ENCODE measurements around the gene CYP3A5. TPM values are rescaled to one million over a fixed set of nuclear protein-coding genes. Genes with fewer than 3 reads are reported as not detected.

Gene CYP3A5
- total RNA-seq, 1 experiment from 2014 or later = 9.1 TPM

GRCh38 chr7:99648843-99649242 is 31.0 kb downstream of the CYP3A5 start:
- H3K27ac ChIP-seq (ENCODE audit: low read depth, low read length, poor library complexity, severe bottlenecking) = no peak overlapping the region
- TF ChIP-seq, protein P1, sequence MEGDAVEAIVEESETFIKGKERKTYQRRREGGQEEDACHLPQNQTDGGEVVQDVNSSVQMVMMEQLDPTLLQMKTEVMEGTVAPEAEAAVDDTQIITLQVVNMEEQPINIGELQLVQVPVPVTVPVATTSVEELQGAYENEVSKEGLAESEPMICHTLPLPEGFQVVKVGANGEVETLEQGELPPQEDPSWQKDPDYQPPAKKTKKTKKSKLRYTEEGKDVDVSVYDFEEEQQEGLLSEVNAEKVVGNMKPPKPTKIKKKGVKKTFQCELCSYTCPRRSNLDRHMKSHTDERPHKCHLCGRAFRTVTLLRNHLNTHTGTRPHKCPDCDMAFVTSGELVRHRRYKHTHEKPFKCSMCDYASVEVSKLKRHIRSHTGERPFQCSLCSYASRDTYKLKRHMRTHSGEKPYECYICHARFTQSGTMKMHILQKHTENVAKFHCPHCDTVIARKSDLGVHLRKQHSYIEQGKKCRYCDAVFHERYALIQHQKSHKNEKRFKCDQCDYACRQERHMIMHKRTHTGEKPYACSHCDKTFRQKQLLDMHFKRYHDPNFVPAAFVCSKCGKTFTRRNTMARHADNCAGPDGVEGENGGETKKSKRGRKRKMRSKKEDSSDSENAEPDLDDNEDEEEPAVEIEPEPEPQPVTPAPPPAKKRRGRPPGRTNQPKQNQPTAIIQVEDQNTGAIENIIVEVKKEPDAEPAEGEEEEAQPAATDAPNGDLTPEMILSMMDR (conservative IDR thresholded peaks at IDR 0.05; ENCODE audit: low read depth, low read length) = no peak
- TF ChIP-seq EZH2 (IDR thresholded peaks at IDR 0.05; ENCODE audit: borderline replicate concordance, low read depth, low read length, poor library complexity, severe bottlenecking) = no peak
- intact Hi-C loops (cut with micrococcal nuclease; ENCODE audit: unreplicated experiment) = no loop called here
- no peaks in the 10 kb centered on the region for H3K36me3 ChIP-seq (ENCODE audit: insufficient read depth, low read length, poor library complexity, severe bottlenecking)
- H3K27me3 ChIP-seq (replicated peaks; ENCODE audit: insufficient read depth, low read depth, low read length, poor library complexity) = no peaks in the 10 kb centered on the region
- POLR2A ChIA-PET (ENCODE audit: low non-redundant PET) = no interaction called here
- DNase-seq (ENCODE audit: low spot score) = no peak
- no peaks in the 10 kb centered on the region for H3K4me1 ChIP-seq (ENCODE audit: insufficient read depth, low read length, poor library complexity, severe bottlenecking)
- BruUV-seq (replicated peaks) = no TSS peak
- H3K9me3 ChIP-seq (ENCODE audit: low read depth, low read length, poor library complexity, severe bottlenecking) = no peaks in the 10 kb centered on the region
- CTCF ChIA-PET = no interaction called here
- no peak overlapping the region for H3K4me3 ChIP-seq (ENCODE audit: low read depth, low read length, poor library complexity, severe bottlenecking)

GRCh38 chr7:99645590-99645989 is 34.2 kb downstream of the CYP3A5 start:
- ChIA-PET POLR2A (ENCODE audit: low non-redundant PET) (no interaction called here), CTCF (no interaction called here)
- no TSS peak for BruUV-seq (replicated peaks)
- H3K27ac ChIP-seq (ENCODE audit: low read depth, low read length, poor library complexity, severe bottlenecking) = no peak overlapping the region
- TF ChIP-seq EZH2 (IDR thresholded peaks at IDR 0.05; ENCODE audit: borderline replicate concordance, low read depth, low read length, poor library complexity, severe bottlenecking) = no peak
- TF ChIP-seq, protein P1 (conservative IDR thresholded peaks at IDR 0.05; ENCODE audit: low read depth, low read length) = no peak
- no peaks in the 10 kb centered on the region for H3K36me3 ChIP-seq (ENCODE audit: insufficient read depth, low read length, poor library complexity, severe bottlenecking)
- H3K27me3 ChIP-seq (replicated peaks; ENCODE audit: insufficient read depth, low read depth, low read length, poor library complexity) = no peaks in the 10 kb centered on the region
- no peak overlapping the region for H3K4me3 ChIP-seq (ENCODE audit: low read depth, low read length, poor library complexity, severe bottlenecking)
- no peaks in the 10 kb centered on the region for H3K4me1 ChIP-seq (ENCODE audit: insufficient read depth, low read length, poor library complexity, severe bottlenecking)
- H3K9me3 ChIP-seq (ENCODE audit: low read depth, low read length, poor library complexity, severe bottlenecking) = no peaks in the 10 kb centered on the region
- intact Hi-C loops (cut with micrococcal nuclease; ENCODE audit: unreplicated experiment) = no loop called here
- no peak for DNase-seq (ENCODE audit: low spot score)

GRCh38 chr7:99644431-99644830 is 35.4 kb downstream of the CYP3A5 start:
- H3K4me1 ChIP-seq (ENCODE audit: insufficient read depth, low read length, poor library complexity, severe bottlenecking) = no peaks in the 10 kb centered on the region
- no peaks in the 10 kb centered on the region for H3K36me3 ChIP-seq (ENCODE audit: insufficient read depth, low read length, poor library complexity, severe bottlenecking)
- peak; percentile 52 for DNase-seq (ENCODE audit: low spot score)
- intact Hi-C loops (cut with micrococcal nuclease; ENCODE audit: unreplicated experiment) = no loop called here
- H3K27ac ChIP-seq (ENCODE audit: low read depth, low read length, poor library complexity, severe bottlenecking) = no peak overlapping the region
- no TSS peak for BruUV-seq (replicated peaks)
- no peak overlapping the region for H3K4me3 ChIP-seq (ENCODE audit: low read depth, low read length, poor library complexity, severe bottlenecking)
- TF ChIP-seq, protein P1 (conservative IDR thresholded peaks at IDR 0.05; ENCODE audit: low read depth, low read length) = no peak
- no peak for TF ChIP-seq EZH2 (IDR thresholded peaks at IDR 0.05; ENCODE audit: borderline replicate concordance, low read depth, low read length, poor library complexity, severe bottlenecking)
- no peaks in the 10 kb centered on the region for H3K9me3 ChIP-seq (ENCODE audit: low read depth, low read length, poor library complexity, severe bottlenecking)
- H3K27me3 ChIP-seq (replicated peaks; ENCODE audit: insufficient read depth, low read depth, low read length, poor library complexity) = no peaks in the 10 kb centered on the region
- ChIA-PET POLR2A (ENCODE audit: low non-redundant PET) (no interaction called here), CTCF (no interaction called here)
